HEK293 (cell line): ENCODE data around the gene CD68.
A peak's percentile ranks its signal among the peaks of the same experiment; 100 is the strongest.

Experiments
- CTCF ChIA-PET: fragments of 350-600 bp; formaldehyde crosslinking; extraction: SDS; loops from one replicate; lab custom pipeline; 2021; ENCODE audit warnings: antibody characterized with exemption; lab: Yijun Ruan, JAX
- POLR2A ChIA-PET: fragments of 300-600 bp; formaldehyde crosslinking; extraction: SDS; loops from one replicate; lab custom pipeline; 2020; ENCODE audit warnings: antibody characterized with exemption, inconsistent platforms; lab: Yijun Ruan, JAX
- H3K27ac ChIP-seq: fragments of 200-500 bp; sonication (Bioruptor generic); 2 replicates; pipeline ENCODE4 v1.5.1; 2014; ENCODE audit warnings: low read depth, low read length, control low read depth, inconsistent platforms; ENCODE audit errors: extremely low read depth
- H3K36me3 ChIP-seq, 2 experiments: fragments of 200-500 bp in 1 of 2; sonication (Bioruptor generic) in 1 of 2; 1 replicate in 1 of 2; 2 replicates in 1 of 2; pipeline ENCODE4 v1.5.1; 2014 to 2017; ENCODE audit warnings: inconsistent platforms in 2 of 2, low read length in 2 of 2; ENCODE audit not compliant: control insufficient read depth in 2 of 2, insufficient read depth in 1 of 2
- H3K4me1 ChIP-seq: fragments of 200-500 bp; sonication (Bioruptor generic); 2 replicates; pipeline ENCODE4 v1.5.1; 2014; ENCODE audit warnings: mild to moderate bottlenecking, low read length, inconsistent platforms; ENCODE audit not compliant: control insufficient read depth, insufficient read depth
- H3K4me3 ChIP-seq: 2 replicates; pipeline ENCODE4 v1.5.1; 2011; ENCODE audit warnings: low read depth, mild to moderate bottlenecking, control low read depth, low read length, moderate library complexity
- H3K9me3 ChIP-seq: fragments of 200-500 bp; sonication (Bioruptor generic); 2 replicates; pipeline ENCODE4 v1.5.1; 2014; ENCODE audit warnings: low read depth, low read length, inconsistent platforms; ENCODE audit not compliant: control insufficient read depth, insufficient read depth
- CTCF ChIP-seq: fragments of 450-650 bp; formaldehyde crosslinking; IDR thresholded peaks from 2 replicates; pipeline ENCODE4 v1.5.1; 2016; ENCODE audit warnings: missing biosample characterization, missing genetic modification characterization
- GLI4 ChIP-seq: fragments of 450-650 bp; formaldehyde crosslinking; IDR thresholded peaks from 2 replicates; pipeline ENCODE4 v1.5.1; 2016; ENCODE audit warnings: missing biosample characterization, missing genetic modification characterization
- TRIM28 ChIP-seq: IDR thresholded peaks from 2 replicates; pipeline ENCODE4 v1.6.1; 2011; ENCODE audit warnings: low read length, control low read depth, borderline replicate concordance
- ZNF157 ChIP-seq: fragments of 450-650 bp; formaldehyde crosslinking; IDR thresholded peaks from 2 replicates; pipeline ENCODE4 v1.5.1; 2016; ENCODE audit warnings: missing biosample characterization, missing genetic modification characterization
- ZNF174 ChIP-seq: fragments of 450-650 bp; formaldehyde crosslinking; IDR thresholded peaks from 2 replicates; pipeline ENCODE4 v1.5.0; 2017; ENCODE audit warnings: missing biosample characterization, mild to moderate bottlenecking, missing genetic modification characterization
- ZNF248 ChIP-seq: fragments of 450-650 bp; formaldehyde crosslinking; IDR thresholded peaks from 2 replicates; pipeline ENCODE4 v1.5.1; 2017; ENCODE audit warnings: missing biosample characterization, missing genetic modification characterization
- ZNF398 ChIP-seq: fragments of 450-650 bp; formaldehyde crosslinking; IDR thresholded peaks from 2 replicates; pipeline ENCODE4 v1.5.1; 2017; ENCODE audit warnings: missing biosample characterization, missing genetic modification characterization
- ZNF549 ChIP-seq: fragments of 450-650 bp; IDR thresholded peaks from 2 replicates; pipeline ENCODE4 v1.5.1; 2018; ENCODE audit warnings: missing biosample characterization, missing genetic modification characterization, mild to moderate bottlenecking, inconsistent platforms, moderate library complexity
- ZNF623 ChIP-seq: fragments of 450-650 bp; formaldehyde crosslinking; IDR thresholded peaks from 2 replicates; pipeline ENCODE4 v1.5.1; 2016; ENCODE audit warnings: missing biosample characterization, missing genetic modification characterization
- ZNF785 ChIP-seq: fragments of 450-650 bp; formaldehyde crosslinking; IDR thresholded peaks from 2 replicates; pipeline ENCODE4 v1.5.1; 2016; ENCODE audit warnings: missing biosample characterization, missing genetic modification characterization
- ZNF843 ChIP-seq: fragments of 450-650 bp; formaldehyde crosslinking; IDR thresholded peaks from 2 replicates; pipeline ENCODE4 v1.5.1; 2016; ENCODE audit warnings: missing biosample characterization, missing genetic modification characterization
- TF ChIP-seq, protein P1 (sequence below): fragments of 450-650 bp; formaldehyde crosslinking; conservative IDR thresholded peaks from 2 replicates; pipeline ENCODE4 v1.5.1; 2016; ENCODE audit warnings: low read depth, missing biosample characterization, missing genetic modification characterization
- TF ChIP-seq, protein P2 (sequence below): fragments of 450-650 bp; formaldehyde crosslinking; IDR thresholded peaks from 2 replicates; pipeline ENCODE4 v1.5.1; 2016; ENCODE audit warnings: missing biosample characterization, missing genetic modification characterization
- TF ChIP-seq, protein P3 (sequence below): fragments of 450-650 bp; formaldehyde crosslinking; IDR thresholded peaks from 2 replicates; pipeline ENCODE4 v1.5.1; 2016; ENCODE audit warnings: missing biosample characterization, missing genetic modification characterization, low read depth

CD68 gene

DNA sequence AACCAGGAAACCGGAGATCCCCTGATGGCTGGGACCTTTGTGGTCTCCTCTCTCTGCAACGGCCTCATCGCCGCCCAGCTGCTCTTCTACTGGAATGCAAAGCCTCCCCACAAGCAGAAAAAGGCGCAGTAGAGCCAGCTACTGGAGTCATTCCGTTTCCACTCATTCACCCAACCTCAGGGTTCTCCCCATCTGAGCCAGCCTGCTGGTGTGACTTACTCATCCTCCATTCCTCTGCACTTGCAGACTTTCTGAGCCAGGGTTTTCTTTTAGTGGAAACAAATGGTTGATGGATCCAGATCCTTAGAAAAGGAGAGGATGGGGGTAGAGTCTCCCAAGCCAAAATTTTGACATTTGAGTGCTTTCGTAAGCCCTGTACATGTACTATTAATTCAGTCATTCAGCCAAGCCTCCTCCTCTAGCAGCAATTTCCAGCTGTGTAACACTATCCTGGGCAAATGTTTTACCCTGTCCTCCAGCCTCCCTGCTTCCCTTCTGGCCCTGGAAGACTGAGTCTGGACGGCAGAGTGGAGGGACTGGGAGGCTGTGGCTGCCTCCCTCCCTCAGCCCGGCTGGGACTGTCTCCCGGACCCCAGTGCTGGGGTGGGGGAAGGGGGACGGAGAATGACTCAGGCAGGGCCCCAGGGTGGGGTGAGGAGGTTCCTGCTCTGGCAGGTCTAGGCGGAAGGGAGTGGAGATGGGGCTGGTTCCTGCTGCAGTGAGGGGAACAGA, 8.1 kb downstream of the CD68 start:
- H3K36me3 ChIP-seq: peaks cover 15 to 69% of the 10 kb centered on the region in 2 experiments
- no peaks in the 10 kb centered on the region for H3K9me3 ChIP-seq
- H3K4me1 ChIP-seq: peaks cover 8% of the 10 kb centered on the region; the same call in 1 of the 2 replicates
- CTCF ChIA-PET: interaction anchor here (0.6 to 2.7 kb wide), 10 partner anchors 10 to 100 kb away, joined by 3 to 15 read pairs (median 4); partner anchors contain the start of genes SAT2, SHBG, TP53 and WRAP53
- H3K4me3 ChIP-seq: no peak overlapping the region
- TF ChIP-seq, protein P1, sequence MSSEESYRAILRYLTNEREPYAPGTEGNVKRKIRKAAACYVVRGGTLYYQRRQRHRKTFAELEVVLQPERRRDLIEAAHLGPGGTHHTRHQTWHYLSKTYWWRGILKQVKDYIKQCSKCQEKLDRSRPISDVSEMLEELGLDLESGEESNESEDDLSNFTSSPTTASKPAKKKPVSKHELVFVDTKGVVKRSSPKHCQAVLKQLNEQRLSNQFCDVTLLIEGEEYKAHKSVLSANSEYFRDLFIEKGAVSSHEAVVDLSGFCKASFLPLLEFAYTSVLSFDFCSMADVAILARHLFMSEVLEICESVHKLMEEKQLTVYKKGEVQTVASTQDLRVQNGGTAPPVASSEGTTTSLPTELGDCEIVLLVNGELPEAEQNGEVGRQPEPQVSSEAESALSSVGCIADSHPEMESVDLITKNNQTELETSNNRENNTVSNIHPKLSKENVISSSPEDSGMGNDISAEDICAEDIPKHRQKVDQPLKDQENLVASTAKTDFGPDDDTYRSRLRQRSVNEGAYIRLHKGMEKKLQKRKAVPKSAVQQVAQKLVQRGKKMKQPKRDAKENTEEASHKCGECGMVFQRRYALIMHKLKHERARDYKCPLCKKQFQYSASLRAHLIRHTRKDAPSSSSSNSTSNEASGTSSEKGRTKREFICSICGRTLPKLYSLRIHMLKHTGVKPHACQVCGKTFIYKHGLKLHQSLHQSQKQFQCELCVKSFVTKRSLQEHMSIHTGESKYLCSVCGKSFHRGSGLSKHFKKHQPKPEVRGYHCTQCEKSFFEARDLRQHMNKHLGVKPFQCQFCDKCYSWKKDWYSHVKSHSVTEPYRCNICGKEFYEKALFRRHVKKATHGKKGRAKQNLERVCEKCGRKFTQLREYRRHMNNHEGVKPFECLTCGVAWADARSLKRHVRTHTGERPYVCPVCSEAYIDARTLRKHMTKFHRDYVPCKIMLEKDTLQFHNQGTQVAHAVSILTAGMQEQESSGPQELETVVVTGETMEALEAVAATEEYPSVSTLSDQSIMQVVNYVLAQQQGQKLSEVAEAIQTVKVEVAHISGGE (tag by site-specific recombination): no peak
- 0 out of 2 replicates have a peak, but pooled peaks have one; percentile 41 for TF ChIP-seq ZNF398
- POLR2A ChIA-PET: interaction anchor here (2.1 to 5.5 kb wide), 3 partner anchors 15 to 100 kb away, joined by 12 to 98 read pairs (median 93); partner anchors contain the start of genes FXR2, TP53 and WRAP53
- no peak overlapping the region; the same call in 1 of the 2 replicates for H3K27ac ChIP-seq

- no peak overlapping the region for H3K27ac ChIP-seq
- POLR2A ChIA-PET: interaction anchor here (1.7 to 3.1 kb wide), 2 partner anchors 9 to 99 kb away, joined by 5 to 18 read pairs; partner anchors contain the start of genes CD68 and TP53
- H3K9me3 ChIP-seq: no peaks in the 10 kb centered on the region
- TF ChIP-seq, protein P2, sequence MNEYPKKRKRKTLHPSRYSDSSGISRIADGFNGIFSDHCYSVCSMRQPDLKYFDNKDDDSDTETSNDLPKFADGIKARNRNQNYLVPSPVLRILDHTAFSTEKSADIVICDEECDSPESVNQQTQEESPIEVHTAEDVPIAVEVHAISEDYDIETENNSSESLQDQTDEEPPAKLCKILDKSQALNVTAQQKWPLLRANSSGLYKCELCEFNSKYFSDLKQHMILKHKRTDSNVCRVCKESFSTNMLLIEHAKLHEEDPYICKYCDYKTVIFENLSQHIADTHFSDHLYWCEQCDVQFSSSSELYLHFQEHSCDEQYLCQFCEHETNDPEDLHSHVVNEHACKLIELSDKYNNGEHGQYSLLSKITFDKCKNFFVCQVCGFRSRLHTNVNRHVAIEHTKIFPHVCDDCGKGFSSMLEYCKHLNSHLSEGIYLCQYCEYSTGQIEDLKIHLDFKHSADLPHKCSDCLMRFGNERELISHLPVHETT: no peak
- TF ChIP-seq ZNF248 (tag by site-specific recombination) (no peak), CTCF (tag by site-specific recombination) (no peak), ZNF157 (no peak), ZNF843 (tag by site-specific recombination) (no peak), ZNF623 (tag by site-specific recombination) (no peak), ZNF174 (tag by site-specific recombination) (no peak), GLI4 (tag by site-specific recombination) (no peak), TRIM28 (no peak), ZNF549 (tag by site-specific recombination) (no peak), ZNF785 (tag by site-specific recombination) (no peak)
- TF ChIP-seq, protein P3, sequence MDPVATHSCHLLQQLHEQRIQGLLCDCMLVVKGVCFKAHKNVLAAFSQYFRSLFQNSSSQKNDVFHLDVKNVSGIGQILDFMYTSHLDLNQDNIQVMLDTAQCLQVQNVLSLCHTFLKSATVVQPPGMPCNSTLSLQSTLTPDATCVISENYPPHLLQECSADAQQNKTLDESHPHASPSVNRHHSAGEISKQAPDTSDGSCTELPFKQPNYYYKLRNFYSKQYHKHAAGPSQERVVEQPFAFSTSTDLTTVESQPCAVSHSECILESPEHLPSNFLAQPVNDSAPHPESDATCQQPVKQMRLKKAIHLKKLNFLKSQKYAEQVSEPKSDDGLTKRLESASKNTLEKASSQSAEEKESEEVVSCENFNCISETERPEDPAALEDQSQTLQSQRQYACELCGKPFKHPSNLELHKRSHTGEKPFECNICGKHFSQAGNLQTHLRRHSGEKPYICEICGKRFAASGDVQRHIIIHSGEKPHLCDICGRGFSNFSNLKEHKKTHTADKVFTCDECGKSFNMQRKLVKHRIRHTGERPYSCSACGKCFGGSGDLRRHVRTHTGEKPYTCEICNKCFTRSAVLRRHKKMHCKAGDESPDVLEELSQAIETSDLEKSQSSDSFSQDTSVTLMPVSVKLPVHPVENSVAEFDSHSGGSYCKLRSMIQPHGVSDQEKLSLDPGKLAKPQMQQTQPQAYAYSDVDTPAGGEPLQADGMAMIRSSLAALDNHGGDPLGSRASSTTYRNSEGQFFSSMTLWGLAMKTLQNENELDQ: no peak
- H3K4me3 ChIP-seq: no peak overlapping the region
- CTCF ChIA-PET: interaction anchor here (0.5 to 2.0 kb wide), 10 partner anchors 9 to 542 kb away, joined by 3 to 10 read pairs (median 4); partner anchors contain the start of genes CD68, TP53 and WRAP53
- H3K4me1 ChIP-seq: no peaks in the 10 kb centered on the region; the same call in 1 of the 2 replicates
- H3K36me3 ChIP-seq: peaks cover 26 to 80% of the 10 kb centered on the region in 2 experiments
Observed at GRCh38 chr17:7588553-7589203, 9.2 kb downstream of the CD68 start.
